SK-N-SH (cell line): ENCODE data around the gene EFHD1.

Experiments
- CTCF ChIP-seq: fragments of 200-600 bp; sonication (generic); IDR thresholded peaks from 2 replicates; pipeline ENCODE4 v1.6.1; 2017; ENCODE audit warnings: antibody characterized with exemption, mild to moderate bottlenecking, moderate library complexity
- RFX5 ChIP-seq: IDR thresholded peaks from 2 replicates; pipeline ENCODE4 v1.6.1; 2012; ENCODE audit warnings: mild to moderate bottlenecking, improper control_type of control experiment, low read length

- TF ChIP-seq CTCF = no peak
- no peak for TF ChIP-seq RFX5
These were observed 9.7 kb downstream of the EFHD1 start for GRCh38 chr2:232643147-232643425.
